A549 treated with dexamethasone at 1 μM for 4 hours (cell line): ENCODE results near the gene FTH1. TPM values are rescaled to one million over a fixed set of nuclear protein-coding genes. Genes with fewer than 3 reads are reported as not detected.

ENCODE experiments used
- total RNA-seq: library from RNA; stranded (reverse); fragments of 200-300 nt; extraction: Qiagen RNA extraction; gene quantifications from 5 replicates; pipeline ENCODE4 v1.2.3, GENCODE V29; 2022

Gene FTH1
- 12,177 to 22,454 TPM (median 20,238 TPM) in 5 replicates for total RNA-seq

DNA sequence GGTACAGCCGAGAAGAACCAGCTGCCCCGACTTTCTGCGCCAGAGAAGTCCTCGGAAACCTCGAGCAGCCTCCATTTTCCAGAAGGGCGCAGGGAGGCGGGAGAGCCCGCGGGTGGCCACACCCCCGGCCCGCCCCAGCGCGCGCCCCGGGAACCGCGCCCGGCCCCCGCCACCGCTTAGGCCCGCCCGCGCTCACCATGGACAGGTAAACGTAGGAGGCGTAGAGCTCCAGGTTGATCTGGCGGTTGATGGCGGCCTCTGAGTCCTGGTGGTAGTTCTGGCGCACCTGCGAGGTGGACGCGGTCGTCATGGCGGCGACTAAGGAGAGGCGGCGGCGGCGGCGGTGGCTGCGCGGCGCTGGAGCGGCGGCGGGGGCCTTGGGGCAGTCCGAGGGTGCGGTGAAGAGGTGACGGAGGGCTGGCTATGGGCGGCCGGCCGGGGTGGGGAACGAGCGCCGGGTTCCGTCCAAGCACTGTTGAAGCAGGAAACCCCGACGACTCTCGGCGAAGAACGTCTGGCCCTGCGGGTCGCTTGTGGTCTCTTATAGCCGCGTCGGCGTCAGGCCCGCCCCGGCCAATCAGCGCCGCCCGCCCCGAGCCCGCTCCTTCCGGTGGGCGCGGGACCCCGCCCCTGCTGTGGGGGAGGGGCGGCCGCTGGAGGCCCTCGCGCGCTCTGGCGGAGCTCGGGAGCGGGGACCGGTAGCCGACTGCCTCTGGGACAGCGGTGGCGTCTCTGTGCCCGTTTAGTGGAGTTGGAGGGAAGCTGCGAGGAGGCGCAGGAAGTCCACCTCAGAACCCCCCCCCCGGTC lies at the start of gene FTH1:
FTH1 (minus strand) TSS at position 519 of the 808 bp plus-strand sequence; CDS start at position 310, 209 bp downstream.

DNA sequence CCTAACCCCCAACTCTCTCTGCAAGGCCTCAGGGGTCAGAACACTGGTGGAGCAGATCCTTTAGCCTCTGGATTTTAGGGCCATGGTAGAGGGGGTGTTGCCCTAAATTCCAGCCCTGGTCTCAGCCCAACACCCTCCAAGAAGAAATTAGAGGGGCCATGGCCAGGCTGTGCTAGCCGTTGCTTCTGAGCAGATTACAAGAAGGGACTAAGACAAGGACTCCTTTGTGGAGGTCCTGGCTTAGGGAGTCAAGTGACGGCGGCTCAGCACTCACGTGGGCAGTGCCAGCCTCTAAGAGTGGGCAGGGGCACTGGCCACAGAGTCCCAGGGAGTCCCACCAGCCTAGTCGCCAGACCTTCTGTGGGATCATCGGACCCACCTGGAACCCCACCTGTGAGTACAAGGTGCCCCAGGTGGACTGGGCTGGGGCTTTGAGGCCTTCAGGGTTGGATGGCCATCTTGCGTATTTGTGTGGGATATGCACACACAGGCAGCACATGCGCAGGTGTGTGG lies 17.3 kb downstream of the FTH1 start, which contains the start of gene BEST1:
BEST1 (plus strand) TSS at position 317 of the 513 bp plus-strand sequence. CDS start 1,456 bp downstream, outside the sequence.

GRCh38 chr11:61917334-61918109 lies 49.9 kb downstream of the FTH1 start, which contains the start of gene RAB3IL1:
Gene RAB3IL1, minus strand, starts transcription at chr11:61917566. Its CDS starts 199 bp downstream, at chr11:61917367.

Other genes starting within 250 kb of the FTH1 start
- gene MYRF, start 215.0 kb downstream of the FTH1 start, total RNA-seq = 12.7 to 21.6 TPM (median 18.9 TPM) in 5 replicates
- gene TMEM258, start 175.0 kb downstream of the FTH1 start, total RNA-seq = 170 to 298 TPM (median 191 TPM) in 5 replicates
- 91.0 to 106 TPM (median 96.1 TPM) in 5 replicates for gene FEN1, start 174.7 kb downstream of the FTH1 start, total RNA-seq
- gene FADS1, start 150.6 kb downstream of the FTH1 start, total RNA-seq = 179 to 276 TPM (median 220 TPM) in 5 replicates
- gene FADS2, start 139.3 kb downstream of the FTH1 start, total RNA-seq = 329 to 455 TPM (median 388 TPM) in 5 replicates
- 55.7 to 91.5 TPM (median 78.5 TPM) in 5 replicates for gene FADS3, start 76.1 kb downstream of the FTH1 start, total RNA-seq
- 17.7 to 26.3 TPM (median 21.6 TPM) in 5 replicates for gene RAB3IL1, start 50.1 kb downstream of the FTH1 start, total RNA-seq
- 1.3 to 5.6 TPM (median 1.6 TPM) in 5 replicates for gene BEST1, start 17.3 kb downstream of the FTH1 start, total RNA-seq
- 42.4 to 64.7 TPM (median 60.5 TPM) in 5 replicates for gene INCENP, start 156.4 kb upstream of the FTH1 start, total RNA-seq
- not detected in 5 replicates for gene SCGB1D1, start 222.6 kb upstream of the FTH1 start, total RNA-seq
- gene SCGB2A1, start 241.0 kb upstream of the FTH1 start, total RNA-seq = not detected in 5 replicates